ENCODE results near the gene RNF11.
"Not testable (repeated sequence)": the region's sequence is repeated elsewhere in the genome, so short reads cannot be mapped to it uniquely, and the experiment has no call there.

GRCh38 chr1:51227231-51227960 lies 8.7 kb upstream of the RNF11 start:
- TF ChIP-seq CTCF, POLR2A (IDR thresholded peaks at IDR 0.05): not testable (repeated sequence)

Data from heart left ventricle (tissue), 13 donors.